ENCODE measurements around the gene SYNGR3. TPM values are rescaled to one million over a fixed set of nuclear protein-coding genes. Genes with fewer than 3 reads are reported as not detected.

The SYNGR3 gene
- total and polyA plus RNA-seq, 12 donors, result 0.15 to 2.5 (median 0.37) TPM; not detected in 2

DNA sequence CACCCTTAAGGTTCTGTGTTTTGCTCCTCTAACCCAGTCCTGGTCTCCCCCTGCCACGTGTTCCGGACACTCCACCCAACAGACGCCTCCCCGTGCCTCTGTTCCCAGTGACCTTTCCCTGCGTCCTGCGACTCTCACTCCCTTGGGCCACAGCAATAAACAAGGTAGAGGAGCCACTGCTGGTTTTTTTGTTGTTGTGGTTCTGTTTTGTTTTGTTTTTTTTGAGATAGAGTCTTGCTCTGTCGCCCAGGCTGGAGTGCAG, 26.1 kb downstream of the SYNGR3 start:
- H3K4me1 ChIP-seq, result peaks cover 7 to 16% (median 10%) of the 10 kb centered on the region in 9 donors
- no peak overlapping the region for H3K27ac ChIP-seq
- peaks cover 16 to 45% (median 34%) of the 10 kb centered on the region in 7 donors for H3K27me3 ChIP-seq
- intact Hi-C loops (cut with DNase I), result loop anchor here in 1 of 10 donors (10.0 kb wide), 1 partner anchor 49 kb away; no protein-coding TSS in a partner anchor
- H3K4me3 ChIP-seq, result no peak overlapping the region
- TF ChIP-seq, protein P1, sequence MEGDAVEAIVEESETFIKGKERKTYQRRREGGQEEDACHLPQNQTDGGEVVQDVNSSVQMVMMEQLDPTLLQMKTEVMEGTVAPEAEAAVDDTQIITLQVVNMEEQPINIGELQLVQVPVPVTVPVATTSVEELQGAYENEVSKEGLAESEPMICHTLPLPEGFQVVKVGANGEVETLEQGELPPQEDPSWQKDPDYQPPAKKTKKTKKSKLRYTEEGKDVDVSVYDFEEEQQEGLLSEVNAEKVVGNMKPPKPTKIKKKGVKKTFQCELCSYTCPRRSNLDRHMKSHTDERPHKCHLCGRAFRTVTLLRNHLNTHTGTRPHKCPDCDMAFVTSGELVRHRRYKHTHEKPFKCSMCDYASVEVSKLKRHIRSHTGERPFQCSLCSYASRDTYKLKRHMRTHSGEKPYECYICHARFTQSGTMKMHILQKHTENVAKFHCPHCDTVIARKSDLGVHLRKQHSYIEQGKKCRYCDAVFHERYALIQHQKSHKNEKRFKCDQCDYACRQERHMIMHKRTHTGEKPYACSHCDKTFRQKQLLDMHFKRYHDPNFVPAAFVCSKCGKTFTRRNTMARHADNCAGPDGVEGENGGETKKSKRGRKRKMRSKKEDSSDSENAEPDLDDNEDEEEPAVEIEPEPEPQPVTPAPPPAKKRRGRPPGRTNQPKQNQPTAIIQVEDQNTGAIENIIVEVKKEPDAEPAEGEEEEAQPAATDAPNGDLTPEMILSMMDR (IDR thresholded peaks at IDR 0.05), result no peak
- ATAC-seq, result no peak
- DNase-seq, result no peak
- no peaks in the 10 kb centered on the region for H3K9me3 ChIP-seq
- WGBS, 2 donors, result 83 to 85% methylated on average over 7 of the region's 7 CpGs
- no peaks in the 10 kb centered on the region for H3K36me3 ChIP-seq

- Histone ChIP-seq H3K27ac (no peak overlapping the region), H3K36me3 (no peaks in the 10 kb centered on the region), H3K27me3 (peaks cover 16 to 51% (median 40%) of the 10 kb centered on the region in 7 donors), H3K4me3 (no peak overlapping the region), H3K4me1 (peaks cover 7 to 16% (median 11%) of the 10 kb centered on the region in 9 donors), H3K9me3 (no peaks in the 10 kb centered on the region)
- ATAC-seq, result peak in 2 of 8 donors; percentile 15
- TF ChIP-seq, protein P1 (IDR thresholded peaks at IDR 0.05), result peak in 7 of 9 donors; percentile 28 to 49 (median 32)
- peak in 1 of 2 donors; percentile 21 for DNase-seq
- 32 to 34% methylated on average over 13 of the region's 13 CpGs for WGBS, 2 donors
- intact Hi-C loops (cut with DNase I), result loop anchor here in 1 of 10 donors (10.0 kb wide), 1 partner anchor 48 kb away; no protein-coding TSS in a partner anchor
Measured at GRCh38 chr16:2016407-2016922, 26.7 kb downstream of the SYNGR3 start.

DNA sequence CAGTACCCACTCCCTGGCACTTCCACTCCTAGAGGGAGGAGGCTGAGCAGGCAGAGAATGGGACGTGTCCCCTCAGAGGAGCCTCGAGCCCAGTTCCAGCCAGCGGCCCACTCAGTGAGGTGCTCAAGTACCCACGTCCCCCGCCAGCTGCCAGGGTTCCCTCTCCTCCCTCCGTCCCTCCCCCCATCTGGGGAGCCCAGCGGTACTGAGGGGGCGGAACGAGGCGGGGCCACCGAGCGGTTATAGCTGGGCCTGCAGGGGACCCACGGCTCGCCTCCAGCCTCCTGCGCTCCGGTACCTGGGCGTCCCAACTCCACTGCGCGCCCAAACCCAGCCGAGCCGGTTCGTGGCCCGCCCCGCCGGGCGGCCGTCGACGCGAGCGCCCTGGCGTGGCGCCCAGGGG, 29.7 kb downstream of the SYNGR3 start, which contains the start of gene NPW:
NPW (plus strand) TSS at position 268 of the 403 bp plus-strand sequence.
- 1 to 4% methylated on average over 32 to 33 of the region's 33 CpGs for WGBS, 2 donors
- no peak within 1 kb of the TSS for H3K27ac ChIP-seq
- intact Hi-C loops (cut with DNase I), result loop anchor here in 1 of 10 donors (10.0 kb wide), 1 partner anchor 45 kb away; no protein-coding TSS in a partner anchor

DNA sequence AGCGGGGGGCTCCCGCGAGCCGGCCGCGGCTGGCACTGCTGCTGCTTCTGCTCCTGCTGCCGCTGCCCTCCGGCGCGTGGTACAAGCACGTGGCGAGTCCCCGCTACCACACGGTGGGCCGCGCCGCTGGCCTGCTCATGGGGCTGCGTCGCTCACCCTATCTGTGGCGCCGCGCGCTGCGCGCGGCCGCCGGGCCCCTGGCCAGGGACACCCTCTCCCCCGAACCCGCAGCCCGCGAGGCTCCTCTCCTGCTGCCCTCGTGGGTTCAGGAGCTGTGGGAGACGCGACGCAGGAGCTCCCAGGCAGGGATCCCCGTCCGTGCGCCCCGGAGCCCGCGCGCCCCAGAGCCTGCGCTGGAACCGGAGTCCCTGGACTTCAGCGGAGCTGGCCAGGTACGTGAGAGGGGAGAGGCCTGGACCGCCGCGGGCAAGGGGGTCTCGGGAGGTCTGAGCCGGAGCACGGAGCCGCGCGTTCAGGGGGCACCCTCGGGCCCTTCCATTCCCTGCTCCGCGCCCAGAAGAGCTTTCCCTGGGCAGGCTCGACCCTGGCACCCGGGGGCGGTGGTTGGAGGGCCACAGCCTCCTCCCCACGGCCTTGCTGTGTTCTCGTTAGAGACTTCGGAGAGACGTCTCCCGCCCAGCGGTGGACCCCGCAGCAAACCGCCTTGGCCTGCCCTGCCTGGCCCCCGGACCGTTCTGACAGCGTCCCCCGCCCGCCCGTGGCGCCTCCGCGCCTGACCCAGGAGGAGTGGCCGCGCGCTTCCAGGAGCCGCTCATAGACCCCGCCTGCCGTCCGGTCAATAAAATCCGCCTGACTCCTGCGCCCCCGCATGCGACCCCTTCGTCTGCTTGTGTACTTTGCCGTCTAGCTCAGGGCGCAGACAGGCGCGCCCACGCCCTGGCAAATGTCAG, 30.4 kb downstream of the SYNGR3 start:
- Histone ChIP-seq H3K27ac (no peak overlapping the region), H3K27me3 (peaks cover 16 to 55% (median 49%) of the 10 kb centered on the region in 7 donors), H3K4me3 (peak overlapping the region in 4 of 10 donors; percentile 5 to 20 (median 10)), H3K9me3 (no peaks in the 10 kb centered on the region), H3K4me1 (peaks cover 19 to 42% (median 36%) of the 10 kb centered on the region in 9 donors), H3K36me3 (no peaks in the 10 kb centered on the region)
- intact Hi-C loops (cut with DNase I), result loop anchor here in 6 of 10 donors (2.0 to 10.0 kb wide), 7 partner anchors 37 to 235 kb away; partner anchors contain the start of gene ECI1 (in 1 of the 6)
- TF ChIP-seq, protein P1 (IDR thresholded peaks at IDR 0.05), result no peak
- no peak for ATAC-seq
- DNase-seq, result peak in 1 of 2 donors; percentile 19
- WGBS, 2 donors, result 1 to 2% methylated on average over 88 to 96 of the region's 96 CpGs

More for the DNA sequence above, 29.7 kb downstream of the SYNGR3 start, which contains the start of gene NPW:
- Histone ChIP-seq H3K4me1 (peaks cover 16 to 35% (median 30%) of the 10 kb centered on the region in 9 donors), H3K36me3 (no peaks in the 10 kb centered on the region), H3K4me3 (peak within 1 kb of the TSS in 4 of 10 donors; percentile 5 to 20 (median 10)), H3K9me3 (no peaks in the 10 kb centered on the region), H3K27me3 (peaks cover 16 to 55% (median 49%) of the 10 kb centered on the region in 7 donors)
- TF ChIP-seq, protein P1 (IDR thresholded peaks at IDR 0.05), result no peak
- ATAC-seq, result no peak
- DNase-seq, result no peak
